Measurements from ENCODE around the gene ABCB11.

ABCB11 gene

GRCh38 chr2:169036736-169037440, 5.8 kb upstream of the ABCB11 start:
- TF ChIP-seq GABPA (IDR thresholded peaks at IDR 0.05; ENCODE audit: low read depth) (no peak), SPI1 (IDR thresholded peaks at IDR 0.05; ENCODE audit: borderline replicate concordance, low read depth) (no peak), CTCF (IDR thresholded peaks at IDR 0.05; ENCODE audit: insufficient read depth, low read length) (no peak), REST (IDR thresholded peaks at IDR 0.05; ENCODE audit: insufficient replicate concordance, low read depth) (no peak)
- Histone ChIP-seq H3K4me3 (replicated peaks; ENCODE audit: insufficient read depth, low read length) (no peak overlapping the region), H3K27ac (replicated peaks) (no peak overlapping the region), H3K27me3 (ENCODE audit: insufficient read depth, poor library complexity, severe bottlenecking) (no peaks in the 10 kb centered on the region)
- DNase-seq (ENCODE audit: low read depth in 1 of 2, low spot score in 1 of 2): peak in 1 of 2 experiments; percentile 25

- TF ChIP-seq GABPA (IDR thresholded peaks at IDR 0.05; ENCODE audit: low read depth): no peak
- TF ChIP-seq POLR2AphosphoS5 (IDR thresholded peaks at IDR 0.05; ENCODE audit: low read depth): no peak
- no peak for TF ChIP-seq CTCF (IDR thresholded peaks at IDR 0.05; ENCODE audit: insufficient read depth, low read length)
- no peak for TF ChIP-seq SPI1 (IDR thresholded peaks at IDR 0.05; ENCODE audit: borderline replicate concordance, low read depth)
- TF ChIP-seq REST (IDR thresholded peaks at IDR 0.05; ENCODE audit: insufficient replicate concordance, low read depth): no peak
- H3K27me3 ChIP-seq (ENCODE audit: insufficient read depth, poor library complexity, severe bottlenecking): no peaks in the 10 kb centered on the region
- no peak for DNase-seq (ENCODE audit: low read depth in 1 of 2, low spot score in 1 of 2)
- H3K27ac ChIP-seq (replicated peaks): no peak overlapping the region
- no peak overlapping the region for H3K4me3 ChIP-seq (replicated peaks; ENCODE audit: insufficient read depth, low read length)
These were observed 4.8 kb upstream of the ABCB11 start for GRCh38 chr2:169035887-169036286.

- H3K27ac ChIP-seq (replicated peaks): no peak overlapping the region
- no peak for TF ChIP-seq CTCF (IDR thresholded peaks at IDR 0.05; ENCODE audit: insufficient read depth, low read length)
- H3K27me3 ChIP-seq (ENCODE audit: insufficient read depth, poor library complexity, severe bottlenecking): no peaks in the 10 kb centered on the region
- H3K4me3 ChIP-seq (replicated peaks; ENCODE audit: insufficient read depth, low read length): no peak overlapping the region
- no peak for DNase-seq (ENCODE audit: low read depth in 1 of 2, low spot score in 1 of 2)
These were observed 3.9 kb upstream of the ABCB11 start for GRCh38 chr2:169034984-169035544.

GRCh38 chr2:169034256-169034655, 3.1 kb upstream of the ABCB11 start:
- no peak overlapping the region for H3K27ac ChIP-seq (replicated peaks)

More at GRCh38 chr2:169034256-169034655, 3.1 kb upstream of the ABCB11 start:
- TF ChIP-seq REST (IDR thresholded peaks at IDR 0.05; ENCODE audit: insufficient replicate concordance, low read depth) (no peak), CTCF (IDR thresholded peaks at IDR 0.05; ENCODE audit: insufficient read depth, low read length) (no peak), GABPA (IDR thresholded peaks at IDR 0.05; ENCODE audit: low read depth) (no peak), SPI1 (IDR thresholded peaks at IDR 0.05; ENCODE audit: borderline replicate concordance, low read depth) (no peak), POLR2AphosphoS5 (IDR thresholded peaks at IDR 0.05; ENCODE audit: low read depth) (no peak)
- H3K4me3 ChIP-seq (replicated peaks; ENCODE audit: insufficient read depth, low read length): no peak overlapping the region
- no peaks in the 10 kb centered on the region for H3K27me3 ChIP-seq (ENCODE audit: insufficient read depth, poor library complexity, severe bottlenecking)
- no peak for DNase-seq (ENCODE audit: low read depth in 1 of 2, low spot score in 1 of 2)
